T-helper 17 cell (primary cell): ENCODE data around the gene LGR5. TPM values are rescaled to one million over a fixed set of nuclear protein-coding genes. Genes with fewer than 3 reads are reported as not detected.
"Not testable (repeated sequence)": the region's sequence is repeated elsewhere in the genome, so short reads cannot be mapped to it uniquely, and the experiment has no call there.

ENCODE experiments used
- ATAC-seq: fragments of 150-1000 bp; cut with Tn5 transposase; 2 replicates; pipeline ENCODE4 v1.10.0; 2021; ENCODE audit warnings: mild to moderate bottlenecking, moderate library complexity
- DNase-seq, 3 donors: peaks; one replicate each; pipeline versions ENCODE4 v3.0.0 to v3.0.0-alpha.2; 2020 to 2021
- H3K9me3 ChIP-seq: one replicate; pipeline ENCODE4 v1.7.0; 2013; ENCODE audit warnings: low read length, mild to moderate bottlenecking; ENCODE audit not compliant: control insufficient read depth, poor library complexity, severe bottlenecking
- H3K27ac Mint-ChIP-seq: one replicate; pipeline ENCODE4 v1.8.0; 2022; ENCODE audit warnings: mild to moderate bottlenecking, moderate library complexity, mixed read lengths
- H3K27me3 Mint-ChIP-seq: one replicate; pipeline ENCODE4 v1.8.0; 2022; ENCODE audit warnings: mixed read lengths
- H3K36me3 Mint-ChIP-seq: one replicate; pipeline ENCODE4 v1.8.0; 2022; ENCODE audit warnings: low read depth, mixed read lengths
- H3K4me1 Mint-ChIP-seq: one replicate; pipeline ENCODE4 v1.8.0; 2022; ENCODE audit warnings: mild to moderate bottlenecking, mixed read lengths
- H3K4me3 Mint-ChIP-seq: one replicate; pipeline ENCODE4 v1.8.0; 2022; ENCODE audit warnings: mild to moderate bottlenecking, moderate library complexity, mixed read lengths
- total RNA-seq, 4 donors: library from RNA in 2 of 4; stranded (reverse) in 2 of 4; gene quantifications; one replicate each; pipeline ENCODE4 v1.2.3 and lab custom pipeline; 2022 to 2026

The LGR5 gene
- total RNA-seq, 2 donors from 2014 or later = not detected

DNA sequence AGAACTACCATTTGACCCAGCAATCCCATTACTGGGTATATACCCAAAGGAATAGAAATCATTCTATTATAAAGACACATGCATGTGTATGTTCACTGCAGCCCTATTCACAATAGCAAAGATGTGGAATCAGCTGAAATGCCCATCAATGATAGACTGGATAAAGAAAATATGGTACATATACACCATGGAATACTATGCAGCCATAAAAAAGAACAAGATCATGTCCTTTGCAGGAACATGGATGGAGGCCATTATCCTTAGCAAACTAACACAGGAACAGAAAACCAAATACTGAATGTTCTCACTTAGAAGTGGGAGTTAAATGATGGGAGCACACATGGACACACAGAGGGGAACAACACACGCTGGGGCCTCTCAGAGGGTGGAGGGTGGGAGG is 116.2 kb downstream of the LGR5 start:
- H3K27ac Mint-ChIP-seq, H3K27me3 Mint-ChIP-seq, H3K36me3 Mint-ChIP-seq, H3K4me1 Mint-ChIP-seq, H3K9me3 ChIP-seq, H3K4me3 Mint-ChIP-seq, ATAC-seq, DNase-seq: not testable (repeated sequence)

DNA sequence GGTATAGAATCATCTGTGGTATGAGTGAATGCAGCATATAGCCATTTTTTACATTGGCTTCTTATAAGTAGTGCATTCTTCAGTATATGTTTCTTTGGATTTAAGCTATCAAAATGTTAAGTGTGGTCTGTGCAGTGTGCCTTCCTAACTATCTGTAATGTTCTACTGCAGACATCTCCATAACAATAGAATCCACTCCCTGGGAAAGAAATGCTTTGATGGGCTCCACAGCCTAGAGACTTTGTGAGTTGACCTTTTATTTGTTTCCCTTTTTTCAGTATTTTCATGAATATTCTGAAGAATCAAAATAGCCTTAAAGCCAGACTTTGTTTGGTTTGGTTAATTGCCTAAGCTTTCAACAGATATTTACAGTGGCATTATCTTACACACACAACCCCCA is 116.8 kb downstream of the LGR5 start:
- DNase-seq (no peak), ATAC-seq (no peak)
- no peaks in the 10 kb centered on the region for H3K9me3 ChIP-seq
- H3K36me3 Mint-ChIP-seq = no peaks in the 10 kb centered on the region
- peaks cover 8% of the 10 kb centered on the region for H3K27me3 Mint-ChIP-seq
- H3K4me3 Mint-ChIP-seq = no peak overlapping the region
- H3K4me1 Mint-ChIP-seq = no peaks in the 10 kb centered on the region
- no peak overlapping the region for H3K27ac Mint-ChIP-seq

DNA sequence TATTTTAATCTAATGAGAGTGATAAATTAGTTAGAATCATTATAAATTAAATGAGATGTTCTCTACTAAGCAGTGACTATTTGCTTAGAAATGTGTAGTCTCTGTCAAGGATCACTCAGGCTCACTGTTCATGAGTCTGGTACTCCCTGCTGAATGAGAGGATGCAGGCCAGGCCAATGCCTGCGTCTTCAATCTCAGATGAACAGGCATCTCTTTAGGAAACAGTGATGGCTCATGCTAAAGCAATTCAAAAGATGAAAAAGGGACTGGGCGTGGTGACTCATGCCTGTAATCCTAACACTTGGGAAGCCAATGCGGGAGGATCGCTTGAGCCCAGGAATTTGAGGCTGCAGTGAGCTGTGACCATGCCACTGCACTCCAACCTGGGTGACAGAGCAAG is 117.3 kb downstream of the LGR5 start:
- ATAC-seq (no peak), DNase-seq (no peak)
- H3K4me3 Mint-ChIP-seq = no peak overlapping the region
- H3K36me3 Mint-ChIP-seq = no peaks in the 10 kb centered on the region
- H3K27me3 Mint-ChIP-seq = peaks cover 8% of the 10 kb centered on the region
- no peaks in the 10 kb centered on the region for H3K9me3 ChIP-seq
- H3K27ac Mint-ChIP-seq = no peak overlapping the region
- H3K4me1 Mint-ChIP-seq = no peaks in the 10 kb centered on the region

DNA sequence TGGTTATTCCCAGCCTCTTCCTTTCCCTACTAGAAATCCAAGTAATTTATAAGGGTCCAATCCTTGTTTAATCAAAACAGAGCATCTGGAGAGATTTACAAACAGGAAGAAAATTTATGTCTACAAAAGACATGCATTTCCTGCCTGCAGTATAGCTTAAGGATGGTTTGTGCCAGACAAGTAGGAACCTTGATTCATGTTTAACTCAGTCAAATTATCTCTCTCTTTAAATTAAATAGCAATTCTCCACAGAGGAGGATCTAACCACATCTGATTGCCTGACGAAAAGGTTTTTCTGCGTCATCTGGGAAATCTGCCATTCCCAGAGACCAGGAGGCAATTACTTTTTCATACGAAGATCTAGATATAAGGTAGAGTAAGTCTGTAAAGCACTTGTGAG is 118.8 kb downstream of the LGR5 start:
- Mint-ChIP-seq H3K27ac (no peak overlapping the region), H3K4me3 (no peak overlapping the region), H3K27me3 (peaks cover 8% of the 10 kb centered on the region), H3K4me1 (no peaks in the 10 kb centered on the region), H3K36me3 (no peaks in the 10 kb centered on the region)
- ATAC-seq = no peak
- DNase-seq = no peak
- H3K9me3 ChIP-seq = no peaks in the 10 kb centered on the region

DNA sequence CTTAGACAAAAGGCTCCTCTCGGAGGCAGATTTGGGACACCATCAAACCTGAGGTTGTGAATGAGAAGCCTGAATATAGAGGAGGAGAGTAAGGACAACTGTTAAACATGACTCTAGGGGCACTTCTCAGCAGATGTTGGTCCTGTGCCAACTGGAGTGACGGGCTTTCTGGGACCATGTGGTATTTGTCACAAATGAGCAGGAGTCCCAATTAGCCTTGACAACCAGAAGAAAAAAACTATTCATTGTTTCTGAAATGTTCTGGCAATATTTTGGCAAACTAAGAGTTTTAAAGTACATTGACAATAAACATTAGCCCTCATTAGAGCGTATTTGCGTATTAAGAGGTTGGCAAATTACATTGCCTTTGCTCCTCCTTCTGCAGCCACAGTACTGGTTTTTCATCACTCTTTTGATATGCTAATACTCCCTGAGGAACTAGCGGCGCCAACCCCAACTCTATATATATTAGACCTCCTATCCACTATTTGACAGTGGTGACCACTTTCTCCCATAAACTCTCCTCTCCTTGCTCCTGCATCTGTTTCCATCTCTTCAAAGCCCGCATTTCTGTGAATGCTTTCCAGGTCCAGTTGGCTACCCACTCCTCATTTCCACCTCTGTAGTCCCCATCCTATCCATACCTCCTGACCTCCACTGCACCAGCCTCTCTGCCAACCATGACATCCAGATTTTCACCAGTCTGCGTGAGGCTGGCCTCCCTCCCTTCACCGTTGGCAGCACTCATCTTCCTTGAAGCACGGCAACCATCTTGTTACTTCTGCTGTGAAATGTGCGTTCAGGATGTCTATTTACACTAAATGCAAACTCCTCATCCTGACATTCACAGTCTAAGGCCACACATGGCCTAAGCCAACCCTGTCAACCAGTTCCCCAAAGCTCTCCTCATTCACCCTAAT is 123.3 kb downstream of the LGR5 start:
- H3K27ac Mint-ChIP-seq = no peak overlapping the region
- no peak for ATAC-seq
- H3K9me3 ChIP-seq = no peaks in the 10 kb centered on the region
- no peak overlapping the region for H3K4me3 Mint-ChIP-seq
- no peaks in the 10 kb centered on the region for H3K36me3 Mint-ChIP-seq
- no peak for DNase-seq
- H3K27me3 Mint-ChIP-seq = peaks cover 19% of the 10 kb centered on the region
- H3K4me1 Mint-ChIP-seq = no peaks in the 10 kb centered on the region

DNA sequence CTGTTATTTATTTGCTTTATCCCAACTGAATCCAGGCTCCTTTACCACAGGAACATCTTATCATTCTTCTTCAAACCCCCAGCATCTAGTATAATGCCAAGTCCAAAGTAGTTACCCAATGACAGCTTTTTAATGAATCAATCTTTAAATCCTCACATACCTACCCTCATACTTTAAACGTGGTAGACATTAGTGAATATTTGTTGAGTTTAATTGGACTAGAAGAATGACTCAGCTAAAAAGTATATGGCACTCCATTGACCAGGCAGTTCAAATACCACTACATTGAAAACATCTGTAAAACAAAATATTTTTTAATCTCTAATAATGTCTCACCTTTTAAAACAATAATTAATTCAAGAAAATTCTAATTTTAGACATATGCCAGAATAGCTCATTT is 125.9 kb downstream of the LGR5 start:
- no peak for ATAC-seq
- Mint-ChIP-seq H3K4me1 (no peaks in the 10 kb centered on the region), H3K27me3 (peaks cover 31% of the 10 kb centered on the region), H3K27ac (no peak overlapping the region), H3K4me3 (no peak overlapping the region), H3K36me3 (no peaks in the 10 kb centered on the region)
- no peaks in the 10 kb centered on the region for H3K9me3 ChIP-seq
- no peak for DNase-seq

DNA sequence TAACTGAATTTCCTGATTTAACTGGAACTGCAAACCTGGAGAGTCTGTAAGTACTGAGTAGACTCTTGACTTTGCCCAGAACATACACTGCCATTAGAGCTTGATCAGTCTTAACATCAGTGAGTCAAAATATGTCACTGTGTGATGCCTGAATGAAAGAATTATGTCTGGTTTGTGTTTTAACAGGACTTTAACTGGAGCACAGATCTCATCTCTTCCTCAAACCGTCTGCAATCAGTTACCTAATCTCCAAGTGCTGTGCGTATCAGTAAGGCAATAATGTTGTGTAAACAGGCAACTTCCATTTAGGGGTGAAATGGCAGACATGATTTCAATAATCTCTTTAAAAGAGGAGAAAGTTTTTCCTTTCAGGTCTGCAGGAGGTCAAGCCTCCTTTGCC is 127.1 kb downstream of the LGR5 start:
- Mint-ChIP-seq H3K36me3 (no peaks in the 10 kb centered on the region), H3K4me1 (no peaks in the 10 kb centered on the region), H3K4me3 (no peak overlapping the region), H3K27ac (no peak overlapping the region), H3K27me3 (peaks cover 31% of the 10 kb centered on the region)
- DNase-seq (no peak), ATAC-seq (no peak)
- no peaks in the 10 kb centered on the region for H3K9me3 ChIP-seq

DNA sequence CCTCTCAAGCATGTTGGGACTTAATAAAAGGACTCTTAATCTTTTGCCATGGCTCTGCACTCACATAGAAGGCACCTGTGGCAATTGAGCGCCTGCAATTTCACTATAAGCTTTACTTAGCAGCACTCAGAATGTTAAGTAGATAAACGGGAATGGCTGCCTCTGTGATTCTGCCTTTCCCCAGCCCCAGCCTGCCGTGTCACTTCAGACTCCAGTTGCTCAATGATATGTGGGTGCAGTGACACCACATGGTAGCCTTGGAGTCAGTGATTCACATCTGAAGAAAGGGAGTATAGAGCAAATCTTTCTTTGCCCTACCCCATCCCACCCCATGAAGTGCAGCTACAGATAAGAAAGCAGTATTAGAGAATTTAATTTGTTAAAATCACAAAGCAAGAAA is 127.9 kb downstream of the LGR5 start:
- no peak overlapping the region for H3K27ac Mint-ChIP-seq
- peaks cover 37% of the 10 kb centered on the region for H3K27me3 Mint-ChIP-seq
- H3K4me1 Mint-ChIP-seq = no peaks in the 10 kb centered on the region
- H3K36me3 Mint-ChIP-seq = no peaks in the 10 kb centered on the region
- no peak overlapping the region for H3K4me3 Mint-ChIP-seq
- no peak for DNase-seq
- no peaks in the 10 kb centered on the region for H3K9me3 ChIP-seq
- ATAC-seq = no peak

DNA sequence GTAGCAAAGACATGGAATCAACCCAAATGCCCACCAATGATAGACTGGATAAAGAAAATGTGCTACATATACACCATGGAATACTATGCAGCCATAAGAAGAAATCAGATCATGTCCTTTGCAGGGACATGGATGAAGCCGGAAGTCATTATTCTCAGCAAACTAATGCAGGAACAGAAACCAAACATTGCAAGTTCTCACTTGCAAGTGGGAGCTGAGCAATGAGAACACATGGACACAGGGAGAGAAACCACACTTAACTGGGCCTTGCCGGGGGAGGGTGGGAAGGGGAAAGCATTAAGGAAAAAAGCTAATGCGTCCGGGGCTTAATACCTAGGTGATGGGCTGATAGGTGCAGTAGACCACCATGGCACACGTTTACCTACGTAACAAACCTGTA is 130.3 kb downstream of the LGR5 start:
- not testable (repeated sequence) for ATAC-seq, H3K36me3 Mint-ChIP-seq, H3K9me3 ChIP-seq, H3K4me1 Mint-ChIP-seq, H3K4me3 Mint-ChIP-seq, DNase-seq, H3K27ac Mint-ChIP-seq
- H3K27me3 Mint-ChIP-seq = peaks cover 44% of the 10 kb centered on the region

DNA sequence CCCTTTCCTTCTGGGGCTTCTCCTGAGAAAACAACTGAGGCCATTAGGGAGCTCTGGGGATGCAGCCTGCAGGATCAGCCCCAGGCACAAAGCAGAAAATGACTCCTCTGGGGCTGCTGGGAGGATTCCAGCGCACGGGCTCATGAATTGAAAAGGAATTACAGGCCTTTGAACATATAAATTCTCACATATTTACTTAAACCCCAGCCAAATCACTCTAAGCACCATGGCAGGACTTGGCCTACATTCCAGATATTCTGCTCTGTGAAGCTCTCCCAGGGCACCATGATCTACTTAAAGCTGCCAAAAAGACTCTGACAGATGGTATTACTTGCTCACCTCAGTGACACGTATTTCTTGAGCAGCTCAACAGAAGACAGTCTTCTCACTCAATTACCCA is 136.9 kb downstream of the LGR5 start:
- Mint-ChIP-seq H3K36me3 (peaks cover 3% of the 10 kb centered on the region), H3K4me3 (no peak overlapping the region), H3K4me1 (peaks cover 4% of the 10 kb centered on the region), H3K27ac (no peak overlapping the region), H3K27me3 (peaks cover 15% of the 10 kb centered on the region)
- no peaks in the 10 kb centered on the region for H3K9me3 ChIP-seq
- no peak for DNase-seq
- ATAC-seq = no peak

DNA sequence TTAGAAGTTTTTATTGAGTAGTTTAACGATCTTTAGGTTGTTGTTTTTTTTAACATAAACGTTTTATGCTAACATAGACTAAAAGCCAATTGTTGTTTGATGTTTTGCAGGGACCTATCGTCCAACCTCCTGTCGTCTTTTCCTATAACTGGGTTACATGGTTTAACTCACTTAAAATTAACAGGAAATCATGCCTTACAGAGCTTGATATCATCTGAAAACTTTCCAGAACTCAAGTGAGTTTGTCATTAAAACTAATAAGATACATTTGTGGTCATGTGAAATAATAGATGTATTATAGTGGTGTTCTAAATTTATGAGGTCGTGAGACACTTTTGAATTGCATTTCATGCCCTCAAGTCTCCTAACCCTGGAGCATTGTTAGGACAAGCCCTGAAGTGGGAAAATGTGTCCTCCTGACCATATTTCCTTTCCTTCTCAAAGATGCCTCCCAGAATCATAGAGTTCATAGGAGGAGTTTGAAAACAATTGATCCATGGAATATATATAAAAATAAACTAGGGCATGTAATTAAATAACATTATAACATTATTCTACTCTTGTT is 139.2 kb downstream of the LGR5 start:
- H3K36me3 Mint-ChIP-seq = peaks cover 5% of the 10 kb centered on the region
- H3K4me1 Mint-ChIP-seq = peaks cover 2% of the 10 kb centered on the region
- no peaks in the 10 kb centered on the region for H3K9me3 ChIP-seq
- no peak for DNase-seq
- no peak overlapping the region for H3K4me3 Mint-ChIP-seq
- no peak for ATAC-seq
- peaks cover 6% of the 10 kb centered on the region for H3K27me3 Mint-ChIP-seq
- H3K27ac Mint-ChIP-seq = no peak overlapping the region

DNA sequence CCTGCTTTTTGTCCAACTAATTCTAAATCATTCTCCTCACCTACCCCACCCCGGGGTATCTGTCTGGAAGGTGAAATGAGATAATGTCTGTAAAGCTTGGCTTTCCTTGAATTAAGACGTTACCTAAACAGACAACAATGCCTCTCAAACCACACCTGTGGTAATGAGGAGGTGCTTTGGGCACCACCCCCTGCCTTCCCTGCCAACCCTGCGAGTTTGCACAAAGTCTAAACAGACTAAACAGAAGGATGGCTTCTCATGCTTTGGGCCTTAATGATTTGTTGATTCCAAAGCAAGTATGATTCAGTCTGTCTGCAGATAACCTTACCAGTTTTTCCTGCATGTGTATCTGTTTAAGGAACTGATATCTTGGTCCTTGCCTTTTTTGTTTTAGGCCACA is 141.6 kb downstream of the LGR5 start:
- Mint-ChIP-seq H3K36me3 (peaks cover 2% of the 10 kb centered on the region), H3K27me3 (peaks cover 6% of the 10 kb centered on the region), H3K4me1 (peaks cover 2% of the 10 kb centered on the region), H3K4me3 (no peak overlapping the region), H3K27ac (no peak overlapping the region)
- no peak for DNase-seq
- H3K9me3 ChIP-seq = no peaks in the 10 kb centered on the region
- ATAC-seq = no peak

DNA sequence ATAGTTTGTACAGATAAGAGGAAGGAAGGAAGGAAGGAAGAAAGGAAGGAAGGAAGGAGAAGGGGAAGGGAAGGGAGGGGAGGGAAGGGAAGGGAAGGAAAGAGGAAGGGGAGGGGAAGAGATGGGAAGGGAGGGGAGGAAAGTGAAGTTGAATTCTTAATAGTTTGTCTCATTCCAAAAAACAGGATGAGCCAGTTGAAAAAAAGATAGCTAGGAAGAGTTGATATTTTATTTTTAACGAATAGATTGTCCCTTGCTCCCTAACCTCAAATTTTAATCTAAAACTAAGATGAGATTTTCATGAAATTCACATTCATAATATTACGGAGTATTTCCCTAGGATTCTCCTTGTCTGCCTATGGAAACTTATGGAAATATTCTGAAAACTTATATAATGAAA is 143.3 kb downstream of the LGR5 start:
- Mint-ChIP-seq H3K4me3 (no peak overlapping the region), H3K27me3 (peaks cover 16% of the 10 kb centered on the region), H3K36me3 (peaks cover 2% of the 10 kb centered on the region), H3K27ac (no peak overlapping the region), H3K4me1 (no peaks in the 10 kb centered on the region)
- no peak for ATAC-seq
- DNase-seq = no peak
- no peaks in the 10 kb centered on the region for H3K9me3 ChIP-seq

DNA sequence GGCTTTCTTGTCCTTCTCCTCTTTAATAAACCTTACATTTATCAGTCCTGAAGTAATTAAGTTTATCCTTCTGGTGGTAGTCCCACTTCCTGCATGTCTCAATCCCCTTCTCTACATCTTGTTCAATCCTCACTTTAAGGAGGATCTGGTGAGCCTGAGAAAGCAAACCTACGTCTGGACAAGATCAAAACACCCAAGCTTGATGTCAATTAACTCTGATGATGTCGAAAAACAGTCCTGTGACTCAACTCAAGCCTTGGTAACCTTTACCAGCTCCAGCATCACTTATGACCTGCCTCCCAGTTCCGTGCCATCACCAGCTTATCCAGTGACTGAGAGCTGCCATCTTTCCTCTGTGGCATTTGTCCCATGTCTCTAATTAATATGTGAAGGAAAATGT is 144.8 kb downstream of the LGR5 start:
- DNase-seq (no peak), ATAC-seq (no peak)
- H3K9me3 ChIP-seq = no peaks in the 10 kb centered on the region
- H3K27me3 Mint-ChIP-seq = peaks cover 23% of the 10 kb centered on the region
- no peaks in the 10 kb centered on the region for H3K4me1 Mint-ChIP-seq
- no peak overlapping the region for H3K4me3 Mint-ChIP-seq
- peaks cover 2% of the 10 kb centered on the region for H3K36me3 Mint-ChIP-seq
- no peak overlapping the region for H3K27ac Mint-ChIP-seq
